Stimulated activated CD4-positive, alpha-beta T cell treated with anti-CD3 and anti-CD28 coated beads, Interleukin-1b, Interleukin-23, amount 100 ng/mL, for 4 hours (primary cell): Measurements from ENCODE around the gene MCAT.

Experiments used
- DNase-seq, 2 donors: peaks; one replicate each; pipeline ENCODE4 v3.0.0-alpha.2; 2020; ENCODE audit warnings: low read depth in 2 of 2

Gene MCAT

GRCh38 chr22:43090130-43090789 is 52.9 kb downstream of the MCAT start:
- peak; percentile 21 for DNase-seq

- DNase-seq = peak; percentile 74 to 87
These were observed 54.0 kb downstream of the MCAT start, which contains the start of gene TTLL1 for GRCh38 chr22:43088984-43089717. TTLL1 (minus strand) TSS chr22:43089391; CDS start chr22:43075586, 13,805 bp downstream.

- no peak for DNase-seq
These were observed 54.6 kb downstream of the MCAT start for GRCh38 chr22:43088627-43088983.

- DNase-seq = no peak
These were observed 57.3 kb downstream of the MCAT start for GRCh38 chr22:43085658-43086606.
